GM11168 (cell line): Measurements from ENCODE around the gene RPRD1B.
"Not testable (repeated sequence)": the region's sequence is repeated elsewhere in the genome, so short reads cannot be mapped to it uniquely, and the experiment has no call there.

Experiments used
- in situ Hi-C: fragments of 300-500 bp; cut with MboI; formaldehyde crosslinking; loops from one replicate; pipeline ENCODE4 v1.12.0; 2022; ENCODE audit warnings: low sequenced_read_pairs; ENCODE audit not compliant: unreplicated experiment

RPRD1B gene

DNA sequence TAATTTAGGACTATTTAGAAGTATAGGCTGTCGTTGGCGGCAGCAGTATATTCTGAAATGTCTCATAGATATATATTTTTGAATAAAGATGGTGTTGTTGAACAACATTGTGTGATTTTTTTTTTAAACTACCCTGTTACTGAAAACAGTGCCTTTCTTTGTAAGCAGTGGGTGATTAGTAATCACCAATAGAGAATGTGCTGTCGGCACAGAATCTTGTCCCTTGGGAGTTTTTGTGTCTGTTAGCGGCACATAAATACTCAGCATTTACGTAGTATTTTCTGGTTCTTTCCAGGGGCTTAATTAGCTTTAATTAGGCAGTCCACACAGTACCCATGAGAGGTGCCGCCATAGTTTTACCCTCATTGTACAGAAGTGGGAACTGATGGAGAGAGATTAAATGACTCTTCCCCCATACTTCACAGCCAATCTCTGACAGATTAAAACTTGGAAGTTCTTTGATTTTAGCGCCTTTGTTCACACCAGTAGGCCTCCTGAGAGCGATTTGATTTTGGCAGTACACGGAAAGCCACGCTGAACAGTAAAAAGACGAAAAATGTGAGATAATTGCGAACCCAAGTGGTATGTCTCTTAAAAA lies 58.8 kb downstream of the RPRD1B start:
- in situ Hi-C loops, result no loop called here

DNA sequence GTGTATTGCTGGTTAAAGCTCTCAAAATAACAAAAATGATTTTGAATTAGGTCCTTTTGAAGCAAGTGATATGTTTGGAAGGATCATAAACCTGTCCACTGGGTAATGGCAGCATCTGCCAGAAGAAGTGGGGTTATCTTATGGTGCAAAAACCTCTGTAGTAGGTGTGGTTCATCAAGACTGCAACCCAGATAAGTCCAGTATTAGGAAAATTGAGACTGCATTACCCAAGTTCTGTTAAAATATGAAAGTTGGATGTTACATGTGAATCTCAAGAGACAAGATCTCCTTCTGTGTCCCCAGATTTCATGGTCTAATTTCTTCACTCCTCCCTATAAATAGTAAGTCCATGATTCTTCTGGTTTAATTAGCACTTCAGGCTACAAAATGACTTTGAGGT lies 59.4 kb downstream of the RPRD1B start:
- in situ Hi-C loops, result no loop called here

DNA sequence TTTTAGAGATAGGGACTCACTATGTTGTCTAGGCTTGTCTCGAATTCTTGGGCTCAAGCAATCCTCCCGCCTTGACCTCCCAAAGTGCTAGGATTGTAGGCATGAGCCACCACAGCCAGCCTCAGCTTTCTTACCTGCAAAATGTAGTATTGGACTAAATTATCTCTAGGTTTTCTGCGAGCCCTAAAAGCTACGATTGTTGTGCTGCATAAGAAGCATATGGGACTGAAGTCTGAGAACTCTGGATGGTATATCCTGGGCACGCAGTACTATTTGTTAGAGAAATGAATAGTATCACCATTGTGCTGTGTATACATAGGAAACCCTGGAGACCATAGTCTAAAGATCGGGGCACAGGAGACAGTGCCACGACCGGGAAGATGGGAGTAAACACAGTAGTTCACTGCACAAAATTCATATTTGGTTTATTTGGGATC lies 60.1 kb downstream of the RPRD1B start:
- in situ Hi-C loops, result no loop called here

DNA sequence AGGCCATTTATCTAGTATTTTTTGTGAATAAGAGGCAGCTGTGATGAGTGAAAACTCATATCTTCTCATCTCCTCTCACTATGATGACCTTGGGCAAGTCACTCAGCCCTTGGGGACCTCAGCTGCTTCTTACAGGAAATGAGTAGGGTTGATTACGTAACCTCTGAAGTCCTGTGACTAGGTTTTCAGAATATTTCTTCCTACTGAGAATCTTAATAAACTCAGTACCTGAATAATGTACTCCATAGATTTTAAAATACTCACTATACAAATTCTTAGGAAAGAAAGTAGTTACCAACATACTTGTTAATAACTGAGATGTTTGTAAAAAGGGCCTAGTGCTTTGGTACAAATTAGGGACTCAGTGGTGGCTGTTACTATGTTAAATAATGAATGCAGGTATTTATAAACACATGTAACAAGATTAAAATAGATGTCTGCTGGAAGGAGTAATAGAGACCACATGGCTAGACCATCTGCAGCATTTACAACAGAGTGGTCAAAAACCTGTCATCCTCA lies 60.9 kb downstream of the RPRD1B start:
- in situ Hi-C loops, result no loop called here

DNA sequence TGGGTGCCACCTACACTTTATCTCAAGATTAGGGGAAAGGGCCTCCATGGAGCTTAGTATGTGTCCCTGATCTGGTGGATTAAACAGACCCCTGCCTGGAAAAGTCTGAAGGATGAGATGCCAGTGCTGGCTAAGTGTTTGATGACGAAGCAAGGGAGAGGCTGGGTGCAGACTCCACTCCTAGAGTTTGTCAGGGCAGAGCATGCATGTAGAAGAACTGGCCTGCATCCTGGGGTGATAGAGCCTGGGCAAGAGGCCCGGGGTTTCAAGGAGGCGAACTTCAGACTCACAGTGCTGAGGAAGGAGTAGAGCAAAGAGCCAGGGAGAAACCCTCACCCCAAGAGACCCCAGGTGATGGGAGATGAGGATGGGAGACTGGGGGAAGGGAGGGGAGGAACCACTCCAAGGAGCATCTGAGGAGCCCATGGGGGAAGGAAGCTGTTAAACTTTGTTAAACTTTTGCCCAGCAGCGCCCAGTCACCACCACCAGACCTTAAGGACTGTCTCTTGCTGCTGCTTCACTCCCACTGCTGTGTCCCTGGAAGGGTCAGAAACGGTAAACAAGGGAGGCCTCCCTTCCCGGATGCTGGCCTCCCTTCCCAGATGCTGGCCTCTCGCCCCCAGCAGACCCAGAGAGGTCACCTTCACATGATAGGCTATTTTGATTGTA lies 61.6 kb downstream of the RPRD1B start:
- in situ Hi-C loops, result no loop called here

DNA sequence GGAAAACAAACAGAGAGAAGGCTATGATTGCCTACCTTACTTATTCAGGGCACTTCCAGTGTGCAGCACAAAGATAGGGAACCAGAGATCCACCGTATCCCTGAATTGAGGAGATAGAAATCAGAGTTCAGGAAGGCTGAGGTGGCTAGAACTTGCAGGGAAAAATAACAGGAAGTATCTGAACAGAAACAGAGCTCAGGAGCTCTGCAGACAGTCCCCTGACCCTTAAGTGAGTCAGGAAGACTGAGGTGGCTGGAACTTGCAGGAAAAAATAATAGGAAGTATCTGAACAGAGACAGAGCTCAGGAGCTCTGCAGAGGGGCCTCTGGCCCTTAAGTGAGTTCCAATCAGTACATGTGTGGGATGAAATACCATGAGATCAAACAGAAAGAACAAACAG lies 65.4 kb downstream of the RPRD1B start:
- in situ Hi-C loops, result no loop called here

DNA sequence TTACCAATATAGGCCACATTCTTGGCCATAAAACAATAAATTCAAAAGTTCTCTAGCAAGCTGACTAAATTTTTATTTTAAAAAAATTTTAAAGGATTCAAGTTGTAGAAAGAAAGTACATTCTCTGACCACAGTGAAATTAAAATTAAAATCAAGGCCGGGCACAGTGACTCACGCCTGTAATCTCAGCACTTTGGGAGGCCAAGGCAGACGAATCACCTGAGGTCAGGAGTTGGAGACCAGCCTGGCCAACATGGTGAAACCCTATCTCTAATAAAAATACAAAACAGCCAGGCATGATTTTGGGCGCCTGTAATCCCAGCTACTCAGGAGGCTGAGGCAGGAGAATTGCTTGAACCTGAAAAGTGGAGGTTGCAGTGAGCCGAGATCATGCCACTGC lies 68.7 kb downstream of the RPRD1B start:
- in situ Hi-C loops, result not testable (repeated sequence)

DNA sequence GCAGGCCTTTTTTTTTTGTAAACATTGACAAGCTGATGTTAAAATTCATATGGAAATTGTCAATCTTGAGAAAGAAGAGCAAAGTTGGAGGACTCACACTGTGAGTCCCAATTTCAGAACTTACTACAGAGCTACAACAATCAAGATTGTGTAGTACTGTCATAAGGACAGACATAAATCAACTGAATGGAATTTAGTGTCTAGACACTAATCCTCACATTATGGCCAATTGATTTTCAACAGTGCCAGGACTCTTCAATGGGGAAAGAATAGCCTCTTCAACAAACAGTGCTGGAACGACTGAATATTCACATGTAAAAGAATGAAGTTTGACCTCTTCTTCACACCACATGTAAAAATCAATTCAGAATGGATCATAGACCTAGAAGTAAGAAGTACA lies 70.7 kb downstream of the RPRD1B start:
- in situ Hi-C loops, result no loop called here

DNA sequence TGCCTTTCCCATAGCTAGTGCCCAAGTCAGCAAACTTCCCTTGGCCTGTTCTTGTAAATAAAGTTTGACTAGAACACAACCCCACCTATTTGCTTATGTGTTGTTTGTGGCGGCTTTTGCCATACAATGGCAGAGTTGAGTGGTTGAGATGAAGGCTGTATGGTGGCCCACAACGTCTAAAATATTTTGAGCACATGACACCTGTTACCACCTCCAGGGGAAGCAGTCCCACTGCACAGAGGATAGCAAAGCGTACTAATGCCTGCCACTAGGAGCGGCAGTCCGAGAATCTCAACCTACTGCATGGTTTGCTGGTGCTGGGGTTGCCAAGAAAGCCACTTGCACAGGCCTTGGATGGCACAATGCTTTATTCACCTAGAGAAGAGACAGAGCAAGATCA lies 72.9 kb downstream of the RPRD1B start:
- in situ Hi-C loops, result no loop called here

DNA sequence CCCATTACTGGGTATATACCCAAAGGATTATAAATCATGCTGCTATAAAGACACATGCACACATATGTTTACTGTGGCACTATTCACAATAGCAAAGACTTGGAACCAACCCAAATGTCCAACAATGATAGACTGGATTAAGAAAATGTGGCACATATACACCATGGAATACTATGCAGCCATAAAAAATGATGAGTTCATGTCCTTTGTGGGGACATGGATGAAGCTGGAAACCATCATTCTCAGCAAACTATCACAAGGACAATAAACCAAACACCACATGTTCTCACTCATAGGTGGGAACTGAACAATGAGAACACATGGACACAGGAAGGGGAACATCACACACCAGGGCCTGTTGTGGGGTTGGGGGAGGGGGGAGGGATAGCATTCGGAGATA lies 73.8 kb downstream of the RPRD1B start:
- in situ Hi-C loops, result not testable (repeated sequence)

DNA sequence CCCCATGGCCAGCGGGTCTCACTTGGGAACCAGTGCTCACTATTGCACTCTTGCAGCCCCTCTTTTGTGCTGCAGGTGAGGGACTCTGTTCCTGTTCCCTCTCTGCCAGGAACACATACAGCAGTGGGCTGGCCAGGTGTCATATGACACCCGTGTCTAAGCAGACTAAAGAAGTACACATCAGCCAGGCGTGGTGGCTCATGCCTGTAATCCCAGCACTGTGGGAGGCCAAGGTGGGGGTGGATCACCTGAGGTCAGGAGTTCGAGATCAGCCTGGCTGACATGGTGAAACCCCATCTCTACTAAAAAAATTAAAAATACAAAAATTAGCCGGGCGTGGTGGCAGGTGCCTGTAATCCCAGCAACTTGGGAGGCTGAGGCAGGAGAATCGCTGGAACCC lies 74.4 kb downstream of the RPRD1B start:
- in situ Hi-C loops, result not testable (repeated sequence)

DNA sequence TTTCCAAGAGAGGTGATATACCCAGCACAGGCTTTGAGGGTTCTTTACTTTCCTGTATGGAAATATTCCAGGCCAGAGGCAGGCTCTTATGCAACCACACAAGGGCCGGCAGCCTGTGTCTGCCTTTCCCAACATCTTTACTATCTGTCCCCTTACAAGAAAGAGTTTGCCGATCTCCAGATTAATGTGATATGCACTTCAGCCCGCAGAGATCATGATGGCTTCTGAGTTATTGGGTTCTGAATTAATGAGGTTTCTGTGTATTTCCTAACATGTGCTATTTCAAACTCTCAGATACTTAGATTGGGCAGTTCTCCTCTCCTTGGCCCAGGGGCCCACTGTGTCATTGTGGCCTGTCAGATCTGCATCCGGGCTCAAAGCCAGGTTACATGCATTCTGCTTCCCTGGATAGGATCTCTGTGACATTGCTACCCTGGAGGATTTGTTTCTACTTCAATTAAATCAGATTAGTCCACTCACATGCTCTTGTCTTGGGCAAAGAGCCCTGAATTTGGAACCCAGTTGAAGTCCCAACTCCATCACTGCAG lies 75.0 kb downstream of the RPRD1B start:
- in situ Hi-C loops, result no loop called here

DNA sequence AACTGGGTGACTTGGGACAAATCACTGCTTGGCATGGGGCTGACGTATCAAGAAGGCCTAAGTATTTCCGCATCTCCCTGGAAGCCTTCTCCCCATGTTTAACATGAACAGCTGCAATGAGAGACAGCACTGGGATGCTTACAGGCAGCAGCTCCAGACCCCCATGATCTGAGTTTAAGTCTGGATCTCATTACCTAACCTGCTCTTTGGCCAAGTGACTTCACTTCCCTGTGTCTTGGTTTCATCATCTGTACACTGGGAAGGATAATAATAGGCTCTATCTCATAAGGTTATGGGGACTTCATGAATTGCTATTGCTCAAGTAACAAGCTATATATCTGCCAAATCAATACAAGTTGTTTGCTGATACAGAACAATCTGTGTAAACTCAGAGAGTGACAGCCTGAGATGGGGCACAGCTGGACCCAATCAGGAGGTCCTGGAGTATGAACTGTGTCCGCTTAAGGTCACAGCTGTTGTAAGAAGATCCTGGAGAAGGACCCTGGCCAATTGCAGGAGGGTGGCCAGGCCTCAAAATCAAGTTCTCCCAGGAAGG lies 75.5 kb downstream of the RPRD1B start:
- in situ Hi-C loops, result no loop called here

DNA sequence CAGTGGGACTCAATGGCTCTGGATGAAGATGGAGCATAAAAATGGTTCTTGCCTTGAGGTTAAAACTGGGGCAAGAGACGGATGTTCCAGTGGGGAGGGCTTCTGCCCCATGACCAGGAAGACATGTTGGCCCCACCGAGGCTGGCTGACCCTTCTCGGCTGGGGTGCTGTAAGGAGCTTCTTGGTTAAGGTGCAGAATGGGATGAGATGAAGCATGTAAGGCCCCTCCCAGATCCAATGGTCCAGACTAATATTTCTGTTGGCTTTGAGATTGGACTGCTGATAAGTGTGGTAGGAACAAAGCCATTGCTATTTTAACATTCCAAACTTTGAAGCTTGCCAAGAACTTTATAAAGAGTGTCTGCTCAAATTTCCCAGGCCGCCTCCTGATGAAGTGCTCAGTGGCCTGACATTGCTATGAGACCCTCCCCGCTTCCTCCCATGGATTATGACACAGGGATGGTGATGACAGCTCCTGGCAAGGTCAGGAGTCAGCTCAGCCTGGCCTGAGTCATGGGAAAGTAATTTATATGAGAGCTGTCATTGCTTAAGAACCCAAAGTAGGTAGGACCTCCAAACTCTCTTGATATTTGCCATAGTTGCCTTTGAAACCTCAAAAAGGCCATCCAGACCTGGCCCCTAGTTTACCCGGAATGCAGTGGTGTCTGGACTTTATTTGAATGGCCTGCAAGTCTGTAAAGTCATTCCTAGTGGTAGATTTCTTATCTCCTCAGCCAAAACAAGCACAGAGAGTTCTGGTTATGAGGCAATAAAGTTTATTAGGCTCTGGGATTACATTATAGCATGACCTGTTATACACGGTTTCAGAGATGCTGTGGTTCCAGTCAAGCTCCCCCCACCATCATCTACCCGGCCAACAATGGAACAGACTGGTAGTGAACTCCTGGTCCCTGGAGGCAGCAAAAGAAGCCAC lies 76.3 kb downstream of the RPRD1B start:
- in situ Hi-C loops, result no loop called here

DNA sequence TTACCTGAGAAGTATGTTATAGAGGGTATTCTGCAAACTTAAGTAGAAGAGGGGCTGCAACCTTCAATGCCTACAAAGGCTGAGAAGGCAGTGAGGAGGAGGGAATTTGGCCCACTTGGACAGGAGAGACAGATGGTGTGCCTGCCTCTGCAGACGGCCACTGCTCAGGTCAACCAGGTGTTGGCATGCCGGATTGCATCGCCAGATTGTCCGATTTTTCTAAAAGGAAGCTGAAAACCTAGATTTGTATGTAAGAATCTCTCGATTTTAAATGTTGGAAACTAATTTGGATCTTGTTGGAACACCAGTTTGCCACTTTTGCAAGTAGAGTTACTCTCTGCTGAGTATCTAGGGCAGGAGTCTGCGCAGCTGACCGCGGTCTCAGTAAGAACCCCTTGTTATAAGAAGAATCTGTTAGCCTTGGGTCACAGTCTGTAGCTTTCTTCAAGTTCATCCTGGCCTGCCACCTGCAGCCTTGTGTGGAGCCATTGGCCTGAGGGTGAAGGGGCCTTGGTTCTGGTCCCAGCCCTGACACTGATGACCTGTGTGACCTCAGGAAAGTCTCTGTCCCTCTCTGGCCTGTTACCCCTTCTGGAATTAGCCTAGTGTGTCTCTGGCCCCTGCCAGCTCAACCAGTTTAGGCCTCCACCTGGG lies 77.1 kb downstream of the RPRD1B start:
- in situ Hi-C loops, result no loop called here

DNA sequence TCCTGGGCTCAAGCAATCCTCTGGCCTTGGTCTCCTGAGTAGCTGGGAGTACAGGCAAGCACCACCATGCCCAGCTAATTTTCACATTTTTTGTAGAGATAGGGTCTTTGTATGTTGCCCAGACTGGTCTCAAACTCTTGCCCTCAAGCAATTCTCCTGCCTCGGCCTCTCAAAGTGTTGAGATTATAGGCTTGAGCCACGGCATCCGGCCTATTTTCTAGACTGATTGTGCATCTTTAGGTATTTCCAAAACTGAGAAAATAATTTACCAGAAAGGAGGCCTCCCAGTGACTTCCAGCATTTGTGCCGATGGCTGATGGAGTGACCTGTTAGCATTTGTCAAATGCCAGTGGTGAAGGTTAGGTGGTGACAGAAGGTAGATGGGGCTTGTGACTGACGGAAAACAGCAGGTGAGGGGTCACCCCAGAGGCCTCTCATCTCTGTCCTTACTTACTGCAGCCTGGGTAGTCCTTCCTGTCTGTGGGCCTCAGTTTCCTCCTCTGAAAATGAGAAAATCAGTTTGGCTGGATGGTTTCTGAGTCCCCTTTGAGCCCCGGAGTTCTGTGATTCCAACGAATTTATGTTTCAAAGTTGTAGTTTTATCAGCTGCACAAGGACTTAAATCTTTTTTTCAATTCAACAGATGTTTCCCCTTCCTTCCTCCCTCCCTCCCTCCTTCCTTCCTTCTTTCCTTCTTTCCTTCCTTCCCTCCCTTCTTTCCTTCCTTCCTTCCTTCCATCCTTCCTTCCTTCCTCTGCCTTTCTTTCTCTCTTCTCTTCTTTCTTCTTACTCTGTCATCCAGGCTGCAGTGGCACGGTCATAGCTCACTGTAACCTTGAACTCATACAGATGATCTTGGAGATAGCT lies 78.1 kb downstream of the RPRD1B start:
- in situ Hi-C loops, result no loop called here

DNA sequence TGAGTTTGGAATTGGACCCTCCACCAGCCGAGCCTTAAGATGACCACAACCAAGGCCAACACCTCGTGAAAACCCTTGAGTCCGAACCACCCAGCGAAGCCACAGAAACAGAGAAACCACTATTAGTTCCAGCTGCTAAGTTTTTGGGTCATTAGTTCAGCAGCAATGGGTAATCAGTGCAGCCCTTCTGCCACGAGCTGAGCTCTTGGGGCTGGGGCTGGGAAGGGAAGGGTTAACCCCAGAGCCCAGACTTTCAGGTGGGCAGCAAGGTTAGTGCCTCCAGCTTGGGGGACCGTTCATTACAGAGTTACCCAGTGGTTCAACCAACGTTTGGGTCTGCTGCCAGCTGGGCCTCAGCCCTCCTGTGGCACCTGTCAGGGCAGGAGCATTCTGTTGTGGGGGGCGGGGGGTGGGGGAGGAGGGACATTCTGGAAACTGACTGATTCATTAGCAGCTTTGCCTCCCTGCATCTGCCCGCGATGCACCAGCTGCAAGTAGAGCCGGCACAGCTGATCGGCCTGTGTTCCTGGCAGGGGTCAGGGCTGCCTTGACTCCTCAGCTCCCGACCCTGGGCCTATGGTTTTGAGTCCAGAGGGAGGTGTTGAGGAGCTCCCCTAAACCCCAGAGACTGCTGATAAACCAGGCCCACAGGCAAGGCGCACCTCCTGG lies 78.8 kb downstream of the RPRD1B start:
- in situ Hi-C loops, result no loop called here

DNA sequence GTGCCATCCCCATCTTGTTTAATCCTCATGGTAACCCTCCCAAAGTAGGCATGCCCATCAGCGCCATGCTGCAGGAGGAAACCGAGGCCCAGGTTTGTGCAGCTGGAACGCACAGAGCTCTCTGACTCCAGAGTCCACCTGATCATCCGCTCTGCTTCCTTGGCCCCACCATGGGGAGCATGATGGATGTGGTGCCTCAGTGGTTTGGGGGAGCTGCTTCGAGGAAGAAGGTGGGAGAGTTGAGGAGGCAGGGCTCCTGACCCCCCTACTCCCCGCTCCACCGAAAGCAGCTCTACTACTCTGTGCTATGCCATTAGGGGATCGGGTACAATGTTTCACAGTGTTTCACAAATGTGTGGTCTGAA lies 79.4 kb downstream of the RPRD1B start:
- in situ Hi-C loops, result no loop called here
